UCSD-AML1 (cell line): ENCODE results near the gene CCDC33.
"Not testable (repeated sequence)": the region's sequence is repeated elsewhere in the genome, so short reads cannot be mapped to it uniquely, and the experiment has no call there.

Experiments
- DNase-seq: peaks from one replicate; lab custom pipeline; 2025; ENCODE audit not compliant: unreplicated experiment; lab: John Stamatoyannopoulos, UW

Gene CCDC33

GRCh38 chr15:74332611-74333010 is 96.5 kb downstream of the CCDC33 start:
- no peak for DNase-seq

GRCh38 chr15:74333093-74333492 is 97.0 kb downstream of the CCDC33 start:
- no peak for DNase-seq

GRCh38 chr15:74333662-74334061 is 97.5 kb downstream of the CCDC33 start:
- DNase-seq, result no peak

GRCh38 chr15:74334127-74334526 is 98.0 kb downstream of the CCDC33 start:
- no peak for DNase-seq

- no peak for DNase-seq
Measured at GRCh38 chr15:74335396-74335795, 99.3 kb downstream of the CCDC33 start.

- DNase-seq, result no peak
Measured at GRCh38 chr15:74336061-74337005, 100.2 kb downstream of the CCDC33 start.

GRCh38 chr15:74337146-74337545 is 101.0 kb downstream of the CCDC33 start:
- no peak for DNase-seq

GRCh38 chr15:74337607-74338211 is 101.6 kb downstream of the CCDC33 start:
- no peak for DNase-seq

- no peak for DNase-seq
Measured at GRCh38 chr15:74338676-74339075, 102.5 kb downstream of the CCDC33 start.

- DNase-seq, result no peak
Measured at GRCh38 chr15:74339371-74339770, 103.2 kb downstream of the CCDC33 start.

GRCh38 chr15:74340150-74340549 is 104.0 kb downstream of the CCDC33 start:
- DNase-seq, result no peak

GRCh38 chr15:74343127-74343796 is 107.1 kb downstream of the CCDC33 start:
- DNase-seq, result no peak

- DNase-seq, result no peak
Measured at GRCh38 chr15:74343797-74344127, 107.6 kb downstream of the CCDC33 start.

- no peak for DNase-seq
Measured at GRCh38 chr15:74345051-74345450, 108.9 kb downstream of the CCDC33 start.

GRCh38 chr15:74347757-74348250 is 111.7 kb downstream of the CCDC33 start:
- no peak for DNase-seq

GRCh38 chr15:74349241-74349778 is 113.2 kb downstream of the CCDC33 start:
- DNase-seq, result no peak

GRCh38 chr15:74350295-74351275 is 114.5 kb downstream of the CCDC33 start:
- no peak for DNase-seq

- DNase-seq, result no peak
Measured at GRCh38 chr15:74351670-74352069, 115.5 kb downstream of the CCDC33 start.

GRCh38 chr15:74352393-74352910 is 116.3 kb downstream of the CCDC33 start:
- DNase-seq, result no peak

GRCh38 chr15:74353992-74354391 is 117.9 kb downstream of the CCDC33 start:
- not testable (repeated sequence) for DNase-seq
